ENCODE data around the gene ABHD15.

GRCh38 chr17:29591737-29592608, 25.1 kb upstream of the ABHD15 start:
- TF ChIP-seq SUZ12 (IDR thresholded peaks at IDR 0.05; ENCODE audit: extremely low read depth, insufficient read depth, insufficient read length), result no peak
- no peak for TF ChIP-seq YY1 (IDR thresholded peaks at IDR 0.05; ENCODE audit: insufficient read depth, insufficient read length)
- no peak for TF ChIP-seq ZNF274 (IDR thresholded peaks at IDR 0.05; ENCODE audit: low read depth, low read length)

Data from NT2/D1 (cell line).